H9 (cell line): ENCODE data around the gene LHX1. TPM values are rescaled to one million over a fixed set of nuclear protein-coding genes. Genes with fewer than 3 reads are reported as not detected.

ENCODE experiments used
- DNase-seq: peaks from one replicate; pipeline ENCODE4 v3.0.0-alpha.2; 2017
- H2AFZ ChIP-seq: one replicate; pipeline ENCODE4 v1.6.1; 2013; ENCODE audit warnings: mild to moderate bottlenecking, low read length, control low read depth, moderate library complexity
- H2AK5ac ChIP-seq: 2 replicates; pipeline ENCODE4 v1.6.1; 2013; ENCODE audit warnings: low read length, control low read depth, mixed read lengths; ENCODE audit not compliant: insufficient read length
- H2BK120ac ChIP-seq: one replicate; pipeline ENCODE4 v1.6.1; 2013; ENCODE audit warnings: low read depth, mild to moderate bottlenecking, low read length, control low read depth, inconsistent platforms; ENCODE audit not compliant: poor library complexity, severe bottlenecking
- H2BK12ac ChIP-seq: 2 replicates; pipeline ENCODE4 v1.6.1; 2013; ENCODE audit warnings: low read length, control low read depth, mixed read lengths, low read depth; ENCODE audit not compliant: insufficient read length
- H2BK15ac ChIP-seq: 2 replicates; pipeline ENCODE4 v1.6.1; 2013; ENCODE audit warnings: low read depth, low read length, control low read depth
- H2BK20ac ChIP-seq: one replicate; pipeline ENCODE4 v1.6.1; 2013; ENCODE audit warnings: low read depth, mild to moderate bottlenecking, low read length, control low read depth, inconsistent platforms; ENCODE audit not compliant: poor library complexity, severe bottlenecking
- H2BK5ac ChIP-seq: 2 replicates; pipeline ENCODE4 v1.6.1; 2013; ENCODE audit warnings: low read length, control low read depth, mixed read lengths; ENCODE audit not compliant: insufficient read length
- H3K14ac ChIP-seq: 2 replicates; pipeline ENCODE4 v1.6.1; 2013; ENCODE audit warnings: low read length, control low read depth; ENCODE audit not compliant: insufficient read depth
- H3K18ac ChIP-seq: 2 replicates; pipeline ENCODE4 v1.6.1; 2013; ENCODE audit warnings: low read depth, mild to moderate bottlenecking, mixed read lengths, low read length, control low read depth; ENCODE audit not compliant: insufficient read length
- H3K23ac ChIP-seq: 2 replicates; pipeline ENCODE4 v1.6.1; 2013; ENCODE audit warnings: low read length, control low read depth, mixed read lengths, low read depth; ENCODE audit not compliant: insufficient read length
- H3K23me2 ChIP-seq: 2 replicates; pipeline ENCODE4 v1.6.1; 2013; ENCODE audit warnings: low read depth, mild to moderate bottlenecking, mixed read lengths, low read length, control low read depth; ENCODE audit not compliant: insufficient read length, poor library complexity, severe bottlenecking
- H3K27ac ChIP-seq: 2 replicates; pipeline ENCODE4 v1.5.1; 2013; ENCODE audit warnings: low read length, control low read depth, mixed read lengths, low read depth; ENCODE audit not compliant: insufficient read length
- H3K27me3 ChIP-seq: 2 replicates; pipeline ENCODE4 v1.6.1; 2013; ENCODE audit warnings: low read length, control low read depth, inconsistent platforms; ENCODE audit not compliant: insufficient read depth
- H3K4ac ChIP-seq: 2 replicates; pipeline ENCODE4 v1.6.1; 2013; ENCODE audit warnings: low read depth, mild to moderate bottlenecking, control low read depth, inconsistent platforms, low read length, moderate library complexity
- H3K4me1 ChIP-seq: 2 replicates; pipeline ENCODE4 v1.6.1; 2013; ENCODE audit warnings: low read length, control low read depth, inconsistent platforms; ENCODE audit not compliant: insufficient read depth
- H3K4me2 ChIP-seq: 2 replicates; pipeline ENCODE4 v1.6.1; 2013; ENCODE audit warnings: low read length, control low read depth, mixed read lengths; ENCODE audit not compliant: insufficient read length, insufficient read depth
- H3K56ac ChIP-seq: 2 replicates; pipeline ENCODE4 v1.6.1; 2013; ENCODE audit warnings: low read depth, mild to moderate bottlenecking, mixed read lengths, low read length, control low read depth; ENCODE audit not compliant: insufficient read length
- H3K79me1 ChIP-seq: 2 replicates; pipeline ENCODE4 v1.6.1; 2013; ENCODE audit warnings: low read depth, mild to moderate bottlenecking, moderate library complexity, low read length, control low read depth, inconsistent platforms; ENCODE audit not compliant: insufficient read depth, poor library complexity, severe bottlenecking
- H3K79me2 ChIP-seq: 2 replicates; pipeline ENCODE4 v1.6.1; 2013; ENCODE audit warnings: low read length, control low read depth, inconsistent platforms; ENCODE audit not compliant: insufficient read depth
- H3K9ac ChIP-seq: 2 replicates; pipeline ENCODE4 v1.6.1; 2013; ENCODE audit warnings: low read length, control low read depth, mixed read lengths; ENCODE audit not compliant: insufficient read length; ENCODE audit errors: extremely low read depth
- H3K9me3 ChIP-seq: one replicate; pipeline ENCODE4 v1.6.1; 2013; ENCODE audit warnings: low read depth, low read length, inconsistent platforms; ENCODE audit not compliant: control insufficient read depth
- H3T11ph ChIP-seq: one replicate; pipeline ENCODE4 v1.6.1; 2013; ENCODE audit warnings: mild to moderate bottlenecking, low read length, control low read depth, inconsistent platforms
- H4K20me1 ChIP-seq: one replicate; pipeline ENCODE4 v1.6.1; 2013; ENCODE audit not compliant: control insufficient read depth, insufficient read length, insufficient read depth
- H4K5ac ChIP-seq: 2 replicates; pipeline ENCODE4 v1.6.1; 2013; ENCODE audit warnings: low read depth, mild to moderate bottlenecking, mixed read lengths, low read length, control low read depth; ENCODE audit not compliant: insufficient read length
- H4K8ac ChIP-seq: replicated peaks from 2 replicates; pipeline ENCODE4 v1.6.1; 2013; ENCODE audit warnings: low read length, control low read depth, mixed read lengths, low read depth; ENCODE audit not compliant: insufficient read length
- H4K91ac ChIP-seq: 2 replicates; pipeline ENCODE4 v1.6.1; 2013; ENCODE audit warnings: low read depth, mild to moderate bottlenecking, moderate library complexity, mixed read lengths, low read length, control low read depth; ENCODE audit not compliant: insufficient read length
- H3K27ac Mint-ChIP-seq, 3 experiments: 2 replicates in 2 of 3; 3 replicates in 1 of 3; pipeline ENCODE4 v1.8.0; 2020 to 2021; ENCODE audit warnings: mixed read lengths in 3 of 3, mild to moderate bottlenecking in 1 of 3, moderate library complexity in 1 of 3
- H3K27me3 Mint-ChIP-seq: 2 replicates; pipeline ENCODE4 v1.8.0; 2021; ENCODE audit warnings: low read depth, mild to moderate bottlenecking, moderate library complexity, mixed read lengths
- H3K36me3 Mint-ChIP-seq, 3 experiments: 2 replicates in 2 of 3; 3 replicates in 1 of 3; pipeline ENCODE4 v1.8.0; 2020 to 2021; ENCODE audit warnings: low read depth in 3 of 3, mixed read lengths in 3 of 3; ENCODE audit not compliant: insufficient read depth in 1 of 3
- H3K4me1 Mint-ChIP-seq, 2 experiments: 2 replicates each; pipeline ENCODE4 v1.8.0; 2020; ENCODE audit warnings: mixed read lengths in 2 of 2
- H3K4me3 Mint-ChIP-seq, 2 experiments: 2 replicates in 1 of 2; 3 replicates in 1 of 2; pipeline ENCODE4 v1.8.0; 2020 to 2021; ENCODE audit warnings: mild to moderate bottlenecking in 2 of 2, mixed read lengths in 2 of 2, moderate library complexity in 1 of 2
- H3K9me3 Mint-ChIP-seq, 2 experiments: 2 replicates in 1 of 2; 3 replicates in 1 of 2; pipeline ENCODE4 v1.8.0; 2020; ENCODE audit warnings: mild to moderate bottlenecking in 2 of 2, mixed read lengths in 2 of 2, moderate library complexity in 1 of 2
- CTCF ChIP-seq: fragments of 200-600 bp; sonication (generic); conservative IDR thresholded peaks from 3 replicates; pipeline ENCODE4 v1.8.0; 2021; ENCODE audit warnings: antibody characterized with exemption, mild to moderate bottlenecking
- WGBS: extraction: QIAGEN DNeasy Blood & Tissue Kit; methylation state at CpG from one replicate; pipeline ENCODE4 v1.1.7; 2013; ENCODE audit warnings: missing lambda C conversion rate, low lambda C conversion rate, mixed read lengths; ENCODE audit not compliant: insufficient read length; ENCODE audit errors: extremely low coverage; 5-methylcytosine and 5-hydroxymethylcytosine counted together
- total RNA-seq: library from RNA; stranded (reverse); gene quantifications from 2 replicates; pipeline ENCODE4 v1.2.1, GENCODE V29; 2021

Gene LHX1
- total RNA-seq, 1 experiment from 2014 or later = 0.22 TPM

- Histone ChIP-seq H2BK15ac (no peak overlapping the region), H4K5ac (no peak overlapping the region), H4K8ac (no peak overlapping the region), H4K20me1 (peaks cover 4% of the 10 kb centered on the region), H3K4me2 (peak overlapping the region; percentile 37), H3K4ac (no peak overlapping the region), H2AFZ (no peak overlapping the region), H3K27ac (no peak overlapping the region), H3K14ac (no peak overlapping the region), H2BK12ac (no peak overlapping the region), H3K9ac (no peak overlapping the region), H2AK5ac (no peak overlapping the region), H3K9me3 (no peaks in the 10 kb centered on the region), H3K79me1 (no peaks in the 10 kb centered on the region), H2BK20ac (no peak overlapping the region), H3K23me2 (peaks cover 9% of the 10 kb centered on the region), H2BK120ac (no peak overlapping the region), H3K79me2 (no peaks in the 10 kb centered on the region), H2BK5ac (no peak overlapping the region), H3T11ph (no peak overlapping the region), H3K56ac (no peak overlapping the region), H3K4me1 (no peaks in the 10 kb centered on the region), H3K23ac (no peak overlapping the region), H3K27me3 (peaks cover 88% of the 10 kb centered on the region), H3K18ac (no peak overlapping the region), H4K91ac (no peak overlapping the region)
- Mint-ChIP-seq H3K9me3 (peaks cover 0 to 8% of the 10 kb centered on the region in 2 experiments; a peak in 1 of 5 replicates), H3K27me3 (peaks cover 100% of the 10 kb centered on the region), H3K4me1 (peaks cover 38 to 69% of the 10 kb centered on the region in 2 experiments), H3K27ac (no peak overlapping the region), H3K36me3 (no peaks in the 10 kb centered on the region; a peak in 1 of 7 replicates), H3K4me3 (peak overlapping the region; percentile 0 to 22; a peak in 4 of 5 replicates)
- DNase-seq = peak; percentile 68
- no CpG with 5 or more reads among the region's 17 CpGs for WGBS
- TF ChIP-seq CTCF = no peak
These were observed 4.2 kb downstream of the LHX1 start for GRCh38 chr17:36941265-36942010.
